ENCODE results near the gene CCDC180.
"Not testable (repeated sequence)": the region's sequence is repeated elsewhere in the genome, so short reads cannot be mapped to it uniquely, and the experiment has no call there.

The CCDC180 gene

DNA sequence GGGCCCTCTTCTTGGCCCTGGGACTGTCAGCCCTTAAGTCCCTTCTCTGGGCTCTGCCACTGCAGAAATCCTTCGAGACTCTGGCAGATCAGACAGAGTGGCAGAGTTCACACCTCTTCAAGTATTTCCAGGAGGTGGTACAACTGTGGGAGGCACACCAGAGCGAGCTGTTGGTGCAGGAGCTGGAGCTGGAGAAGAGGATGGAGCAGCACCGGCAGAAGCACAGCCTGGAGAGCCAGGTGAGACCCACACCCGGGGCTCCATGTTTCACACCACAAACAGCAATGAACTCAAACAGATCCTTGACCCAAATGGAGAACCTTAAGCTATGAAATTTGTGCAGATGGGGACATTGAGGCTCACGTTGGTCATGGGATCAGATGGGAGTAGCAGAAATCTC is 17.5 kb downstream of the CCDC180 start:
- H3K27ac ChIP-seq = no peak overlapping the region
- DNase-seq (ENCODE audit: low spot score) = no peak
- no peak overlapping the region for H3K4me3 ChIP-seq
- no peak for TF ChIP-seq CTCF (IDR thresholded peaks at IDR 0.05)

DNA sequence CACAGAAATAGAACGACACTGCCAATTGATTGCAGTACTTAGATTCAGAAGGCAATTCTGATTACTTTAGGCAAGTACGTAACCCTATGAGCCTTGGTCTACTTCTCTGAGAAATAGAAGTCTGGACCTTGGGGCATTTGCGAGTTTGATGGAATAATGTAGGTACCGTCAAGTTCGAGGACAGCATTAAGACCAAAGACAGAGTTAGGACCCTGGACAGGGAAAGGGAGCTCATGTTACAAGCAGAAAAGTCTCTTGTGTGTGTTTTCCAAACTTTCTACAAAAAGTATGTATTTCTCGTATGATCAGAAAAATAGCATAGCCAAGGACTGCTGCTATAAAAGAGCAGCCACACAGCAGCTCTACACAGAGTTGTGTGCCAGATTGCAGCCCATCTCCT is 20.1 kb downstream of the CCDC180 start:
- Histone ChIP-seq H3K4me3 (no peak overlapping the region), H3K27ac (no peak overlapping the region)
- no peak for DNase-seq (ENCODE audit: low spot score)
- no peak for TF ChIP-seq CTCF (IDR thresholded peaks at IDR 0.05)

- no peak for DNase-seq (ENCODE audit: low spot score)
- H3K27ac ChIP-seq = no peak overlapping the region
- TF ChIP-seq CTCF (IDR thresholded peaks at IDR 0.05) = no peak
- H3K4me3 ChIP-seq = no peak overlapping the region
Measured at GRCh38 chr9:97332993-97333392, 25.5 kb downstream of the CCDC180 start.

- not testable (repeated sequence) for H3K4me3 ChIP-seq; H3K27ac ChIP-seq; DNase-seq (ENCODE audit: low spot score)
Measured at GRCh38 chr9:97335622-97336021, 28.2 kb downstream of the CCDC180 start.

DNA sequence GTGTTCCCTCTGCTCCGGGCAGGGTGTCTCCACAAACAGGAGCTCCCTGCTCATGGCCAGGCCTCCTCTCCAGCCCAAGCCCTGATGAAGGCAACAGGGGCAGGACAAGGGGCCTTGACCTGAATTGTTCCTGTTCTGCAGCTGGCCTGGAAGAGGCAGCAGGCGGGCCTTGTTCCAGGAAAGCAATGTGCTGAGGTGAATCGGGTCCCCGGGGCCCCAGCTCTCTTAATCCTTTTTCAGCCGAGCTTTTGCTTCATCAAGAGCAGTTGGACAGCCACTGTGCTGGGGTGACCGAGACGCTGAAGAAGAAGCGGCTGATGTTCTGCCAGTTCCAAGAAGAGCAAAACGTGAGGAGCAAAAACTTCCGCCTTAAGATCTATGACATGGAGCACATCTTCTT is 41.4 kb downstream of the CCDC180 start:
- TF ChIP-seq CTCF (IDR thresholded peaks at IDR 0.05) = no peak
- no peak for DNase-seq (ENCODE audit: low spot score)
- Histone ChIP-seq H3K27ac (no peak overlapping the region), H3K4me3 (no peak overlapping the region)

DNA sequence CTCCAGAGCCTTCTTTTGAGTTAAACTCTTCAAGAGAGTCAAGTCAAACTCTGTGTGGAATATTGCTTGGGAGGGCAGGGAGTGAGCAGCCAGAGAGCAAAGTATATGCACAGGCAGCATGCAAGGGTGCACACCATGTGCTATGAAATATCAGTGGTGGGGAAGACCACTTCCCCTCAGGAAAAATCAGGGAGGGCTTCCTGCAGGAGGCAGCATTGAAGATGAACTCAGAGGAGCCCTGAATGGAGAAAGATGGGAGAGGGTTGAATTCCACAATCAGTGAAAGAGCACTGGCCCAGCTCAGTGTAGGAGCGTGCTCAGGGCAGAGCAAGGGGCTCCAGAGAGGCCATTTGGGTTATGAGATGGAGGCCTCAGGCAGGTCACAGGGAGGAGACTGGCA is 41.9 kb downstream of the CCDC180 start:
- Histone ChIP-seq H3K4me3 (no peak overlapping the region), H3K27ac (no peak overlapping the region)
- DNase-seq (ENCODE audit: low spot score) = no peak
- no peak for TF ChIP-seq CTCF (IDR thresholded peaks at IDR 0.05)

- no peak for TF ChIP-seq CTCF (IDR thresholded peaks at IDR 0.05)
- no peak for DNase-seq (ENCODE audit: low spot score)
- Histone ChIP-seq H3K4me3 (no peak overlapping the region), H3K27ac (no peak overlapping the region)
Measured at GRCh38 chr9:97354637-97355036, 47.2 kb downstream of the CCDC180 start.

- DNase-seq (ENCODE audit: low spot score) = no peak
- Histone ChIP-seq H3K4me3 (no peak overlapping the region), H3K27ac (no peak overlapping the region)
- no peak for TF ChIP-seq CTCF (IDR thresholded peaks at IDR 0.05)
Measured at GRCh38 chr9:97357056-97357455, 49.6 kb downstream of the CCDC180 start.
